Thoracic aorta (tissue), 2 donors: ENCODE results near the gene FAM47E. TPM values are rescaled to one million over a fixed set of nuclear protein-coding genes. Genes with fewer than 3 reads are reported as not detected.
A peak's percentile ranks its signal among the peaks of the same experiment; 100 is the strongest.

Experiments used
- ATAC-seq: fragments of 150-250 bp; one replicate; pipeline ENCODE4 v1.8.0; 2017; ENCODE audit warnings: low read depth; ENCODE audit not compliant: insufficient number of reproducible peaks, low FRiP score
- DNase-seq: peaks from one replicate; pipeline ENCODE4 v3.0.0-alpha.2; 2020; ENCODE audit warnings: low spot score
- H3K27ac ChIP-seq, 2 donors: fragments of 200-600 bp; sonication (generic); 1 replicate in 1 of 2; 2 replicates in 1 of 2; pipeline ENCODE4 v1.5.1; 2016; ENCODE audit warnings: mild to moderate bottlenecking in 2 of 2, moderate library complexity in 2 of 2
- H3K27me3 ChIP-seq: fragments of 200-600 bp; sonication (generic); replicated peaks from 2 replicates; pipeline ENCODE4 v1.6.0; 2016; ENCODE audit warnings: mild to moderate bottlenecking; ENCODE audit not compliant: insufficient read depth
- H3K36me3 ChIP-seq: fragments of 200-600 bp; sonication (generic); one replicate; pipeline ENCODE4 v1.5.1; 2016
- H3K4me1 ChIP-seq, 2 donors: fragments of 200-600 bp; sonication (generic); 1 replicate in 1 of 2; 2 replicates in 1 of 2; pipeline versions ENCODE4 v1.5.1 to v1.6.0; 2016; ENCODE audit warnings: low read depth in 2 of 2, mild to moderate bottlenecking in 1 of 2; ENCODE audit not compliant: control insufficient read depth in 1 of 2
- H3K4me3 ChIP-seq: fragments of 200-600 bp; sonication (generic); 2 replicates; pipeline ENCODE4 v1.5.1; 2016; ENCODE audit warnings: mild to moderate bottlenecking
- H3K9me3 ChIP-seq: fragments of 200-600 bp; sonication (generic); 2 replicates; pipeline ENCODE4 v1.5.1; 2016
- CTCF ChIP-seq: fragments of 200-600 bp; sonication (generic); IDR thresholded peaks from one replicate; pipeline ENCODE4 v1.5.1; 2019; ENCODE audit warnings: antibody characterized with exemption
- total RNA-seq, 2 donors: library from RNA; depleted of rRNA; stranded (reverse); fragments of >200 nt; gene quantifications; one replicate each; pipeline versions ENCODE4 v1.1.0 to v1.2.3, GENCODE V29; 2016

The FAM47E gene
- total RNA-seq, 2 donors from 2014 or later, result 0.42 to 0.54 TPM

DNA sequence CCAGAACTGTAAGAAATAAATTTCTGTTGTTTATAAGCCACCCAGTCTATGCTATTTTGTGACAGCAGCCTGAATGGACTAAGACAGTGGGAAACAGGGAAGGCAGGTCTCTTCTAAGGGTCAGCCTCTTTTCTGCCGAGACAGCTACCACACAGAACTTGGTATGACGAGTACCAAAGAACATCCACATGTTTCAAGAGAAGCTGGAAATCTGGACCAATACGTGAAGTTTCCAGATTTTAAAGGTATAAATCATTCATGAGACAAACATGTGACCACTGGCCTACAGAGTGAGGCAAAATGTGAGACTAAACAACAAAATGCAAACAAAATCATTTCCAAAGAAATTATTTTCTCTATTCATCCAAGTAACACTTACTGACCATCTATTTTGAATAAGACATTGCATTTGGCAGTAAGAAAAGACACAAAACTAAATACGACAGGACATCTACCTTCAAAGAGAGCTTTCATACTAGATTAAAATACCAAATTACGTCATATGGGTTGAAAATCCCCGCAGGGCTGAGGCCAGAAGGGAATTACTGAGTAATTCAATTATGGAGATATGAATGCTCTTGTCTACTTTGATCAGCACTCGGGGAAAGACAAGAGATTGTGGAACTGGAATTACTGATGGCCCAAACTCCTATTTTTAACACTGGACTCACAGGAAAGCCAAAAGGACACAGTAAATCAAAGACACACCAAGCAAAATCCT lies 45.1 kb upstream of the FAM47E start:
- DNase-seq (no peak), ATAC-seq (no peak)
- Histone ChIP-seq H3K27me3 (no peaks in the 10 kb centered on the region), H3K9me3 (no peaks in the 10 kb centered on the region), H3K27ac (peak overlapping the region; percentile 15 to 65), H3K36me3 (no peaks in the 10 kb centered on the region), H3K4me3 (peak overlapping the region; percentile 13), H3K4me1 (peaks cover 49 to 70% of the 10 kb centered on the region in 2 donors)
- no peak for TF ChIP-seq CTCF

DNA sequence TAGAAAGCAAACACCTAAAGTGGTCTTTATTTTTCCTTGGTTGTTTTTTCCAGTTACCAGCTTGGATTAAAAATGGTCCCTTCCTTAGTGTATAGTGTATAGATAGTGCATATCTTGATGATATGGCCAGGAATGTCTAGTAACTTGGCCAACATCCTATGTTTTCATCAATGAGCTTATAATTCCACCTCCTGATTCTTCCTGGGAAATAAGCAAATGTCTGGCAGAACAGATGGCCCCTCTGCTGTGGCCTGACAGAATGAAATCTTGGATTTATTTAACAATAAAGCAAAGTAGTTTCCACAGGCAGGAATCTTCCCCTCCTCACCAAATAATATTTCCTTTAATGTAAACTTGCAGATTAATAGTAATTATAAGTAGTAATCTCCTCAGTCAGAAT lies 44.0 kb upstream of the FAM47E start:
- H3K27ac ChIP-seq, result peak overlapping the region; percentile 65 to 98
- no peak for ATAC-seq
- no peak for DNase-seq
- H3K9me3 ChIP-seq, result no peaks in the 10 kb centered on the region
- H3K4me1 ChIP-seq, result peaks cover 60 to 82% of the 10 kb centered on the region in 2 donors
- no peaks in the 10 kb centered on the region for H3K36me3 ChIP-seq
- H3K27me3 ChIP-seq, result no peaks in the 10 kb centered on the region
- H3K4me3 ChIP-seq, result no peak overlapping the region
- no peak for TF ChIP-seq CTCF

- Histone ChIP-seq H3K4me1 (peaks cover 60 to 85% of the 10 kb centered on the region in 2 donors), H3K9me3 (no peaks in the 10 kb centered on the region), H3K36me3 (no peaks in the 10 kb centered on the region), H3K27ac (peak overlapping the region; percentile 65 to 98), H3K4me3 (peak overlapping the region; percentile 58), H3K27me3 (no peaks in the 10 kb centered on the region)
- peak; percentile 68 for ATAC-seq
- TF ChIP-seq CTCF, result no peak
- DNase-seq, result peak; percentile 41
These were observed 43.3 kb upstream of the FAM47E start for GRCh38 chr4:76208005-76208765.

DNA sequence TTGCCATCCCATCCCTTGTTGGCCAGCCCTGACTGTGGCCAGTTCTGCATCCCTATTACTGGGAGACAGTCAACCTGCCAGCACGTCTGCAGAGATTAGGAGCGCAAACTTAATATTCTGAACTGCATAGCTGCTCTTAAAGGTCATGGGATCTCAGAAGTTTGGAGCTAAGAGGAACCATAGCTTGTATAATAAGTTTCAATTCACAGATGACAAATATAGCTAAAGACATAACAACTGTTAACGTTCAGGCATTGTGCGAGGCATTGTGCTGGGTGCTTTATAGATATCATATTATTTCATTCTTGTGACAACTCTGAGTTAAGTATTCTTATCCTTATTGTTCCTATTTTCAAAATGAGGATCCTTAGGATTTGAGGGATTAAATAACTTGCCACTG lies 41.6 kb upstream of the FAM47E start:
- peaks cover 63 to 82% of the 10 kb centered on the region in 2 donors for H3K4me1 ChIP-seq
- H3K4me3 ChIP-seq, result peak overlapping the region; percentile 90
- TF ChIP-seq CTCF, result no peak
- H3K27ac ChIP-seq, result peak overlapping the region in 1 of 2 donors; percentile 98
- H3K9me3 ChIP-seq, result no peaks in the 10 kb centered on the region
- H3K36me3 ChIP-seq, result no peaks in the 10 kb centered on the region
- no peak for DNase-seq
- ATAC-seq, result no peak
- H3K27me3 ChIP-seq, result no peaks in the 10 kb centered on the region

- peaks cover 63 to 86% of the 10 kb centered on the region in 2 donors for H3K4me1 ChIP-seq
- DNase-seq (no peak), ATAC-seq (no peak)
- TF ChIP-seq CTCF, result no peak
- H3K9me3 ChIP-seq, result no peaks in the 10 kb centered on the region
- H3K4me3 ChIP-seq, result peak overlapping the region; percentile 90
- no peaks in the 10 kb centered on the region for H3K36me3 ChIP-seq
- H3K27me3 ChIP-seq, result no peaks in the 10 kb centered on the region
- peak overlapping the region; percentile 24 to 98 for H3K27ac ChIP-seq
These were observed 41.1 kb upstream of the FAM47E start for GRCh38 chr4:76210452-76210851.
